PFSK-1 (cell line): ENCODE data around the gene PBX2.

ENCODE experiments used
- FOXP2 ChIP-seq: optimal IDR thresholded peaks from 2 replicates; pipeline ENCODE3; 2011; ENCODE audit warnings: borderline replicate concordance, control low read depth, inconsistent platforms; ENCODE audit not compliant: insufficient read depth; ENCODE audit errors: extremely low read length, extremely low read depth
- POLR2AphosphoS5 ChIP-seq: IDR thresholded peaks from 2 replicates; pipeline ENCODE4 v1.6.1; 2012; ENCODE audit warnings: low read depth, mild to moderate bottlenecking, control low read depth, low read length, moderate library complexity
- REST ChIP-seq, 2 experiments: IDR thresholded peaks; 2 replicates each; pipeline versions ENCODE4 v1.6.1 to v1.8.0; 2011 to 2012; ENCODE audit warnings: low read depth in 2 of 2, low read length in 2 of 2, control low read depth in 1 of 2, inconsistent platforms in 1 of 2, mild to moderate bottlenecking in 1 of 2, moderate library complexity in 1 of 2; ENCODE audit not compliant: insufficient read depth in 1 of 2
- SIN3A ChIP-seq: IDR thresholded peaks from 2 replicates; pipeline ENCODE4 v1.6.1; 2012; ENCODE audit warnings: mild to moderate bottlenecking, low read length, moderate library complexity, borderline replicate concordance; ENCODE audit not compliant: insufficient read depth

GRCh38 chr6:32223258-32224235 lies 33.5 kb upstream of the PBX2 start, which contains the start of gene NOTCH4:
- TF ChIP-seq REST (IDR thresholded peaks at IDR 0.05; ENCODE audit: insufficient read depth in 1 of 2, low read depth in 2 of 2, low read length in 2 of 2) (no peak), POLR2AphosphoS5 (no peak), FOXP2 (peak; percentile 12), SIN3A (no peak)
